ENCODE results near the gene MST1R. TPM values are rescaled to one million over a fixed set of nuclear protein-coding genes. Genes with fewer than 3 reads are reported as not detected.
"Not testable (repeated sequence)": the region's sequence is repeated elsewhere in the genome, so short reads cannot be mapped to it uniquely, and the experiment has no call there.

Gene MST1R
- total RNA-seq, 2 experiments from 2014 or later = 4.1 to 5.2 TPM

DNA sequence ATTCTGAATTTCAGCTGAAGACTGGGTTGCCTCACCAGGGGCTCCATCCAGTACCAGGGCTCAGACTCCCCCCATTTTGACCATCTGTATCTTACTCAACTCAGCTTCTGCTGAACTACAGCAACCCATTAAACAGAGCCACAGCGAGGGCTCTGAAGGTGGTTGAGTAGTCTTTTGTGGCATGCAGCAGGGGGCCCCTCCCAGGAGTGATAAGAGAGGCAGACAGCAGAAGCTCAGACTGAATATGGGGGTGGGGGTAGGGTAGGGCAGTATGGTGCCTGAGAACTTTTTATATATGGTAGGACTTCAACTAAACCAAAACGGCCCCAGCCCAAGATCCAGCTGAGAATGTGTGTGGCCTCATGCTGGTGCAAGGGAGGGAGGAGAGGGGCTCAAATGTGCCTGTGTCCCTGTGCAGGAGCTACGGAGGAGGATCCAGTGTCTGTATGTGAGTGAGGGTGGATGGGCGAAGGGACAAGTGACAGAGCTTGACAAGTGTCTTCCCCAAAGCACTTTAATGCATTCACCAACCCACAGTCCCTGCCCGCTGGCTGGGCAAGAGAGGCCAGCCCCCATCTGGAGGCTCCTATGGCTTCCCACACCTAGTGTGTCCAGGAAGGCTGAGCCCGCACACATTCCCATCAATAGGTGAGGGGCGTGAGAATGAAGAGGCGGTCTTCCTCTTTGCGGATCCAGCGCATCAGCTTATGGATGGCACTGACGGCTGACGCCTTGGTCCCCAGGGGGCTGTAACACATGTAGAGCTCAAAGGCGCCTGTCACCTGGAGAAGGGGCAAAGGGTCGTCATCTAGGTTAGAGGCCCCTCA, 4.9 kb upstream of the MST1R start:
- CTCF ChIA-PET = interaction anchor here (0.7 to 2.4 kb wide), 6 partner anchors 9 to 303 kb away, joined by 3 to 12 read pairs (median 3); no protein-coding TSS in a partner anchor
- Mint-ChIP-seq H3K27ac (no peak overlapping the region), H3K4me1 (peaks cover 31% of the 10 kb centered on the region), H3K4me3 (no peak overlapping the region), H3K27me3 (no peaks in the 10 kb centered on the region), H3K9me3 (no peaks in the 10 kb centered on the region), H3K36me3 (ENCODE audit: low read depth) (peaks cover 15% of the 10 kb centered on the region)
- no peak for DNase-seq
- POLR2A ChIA-PET = no interaction called here

DNA sequence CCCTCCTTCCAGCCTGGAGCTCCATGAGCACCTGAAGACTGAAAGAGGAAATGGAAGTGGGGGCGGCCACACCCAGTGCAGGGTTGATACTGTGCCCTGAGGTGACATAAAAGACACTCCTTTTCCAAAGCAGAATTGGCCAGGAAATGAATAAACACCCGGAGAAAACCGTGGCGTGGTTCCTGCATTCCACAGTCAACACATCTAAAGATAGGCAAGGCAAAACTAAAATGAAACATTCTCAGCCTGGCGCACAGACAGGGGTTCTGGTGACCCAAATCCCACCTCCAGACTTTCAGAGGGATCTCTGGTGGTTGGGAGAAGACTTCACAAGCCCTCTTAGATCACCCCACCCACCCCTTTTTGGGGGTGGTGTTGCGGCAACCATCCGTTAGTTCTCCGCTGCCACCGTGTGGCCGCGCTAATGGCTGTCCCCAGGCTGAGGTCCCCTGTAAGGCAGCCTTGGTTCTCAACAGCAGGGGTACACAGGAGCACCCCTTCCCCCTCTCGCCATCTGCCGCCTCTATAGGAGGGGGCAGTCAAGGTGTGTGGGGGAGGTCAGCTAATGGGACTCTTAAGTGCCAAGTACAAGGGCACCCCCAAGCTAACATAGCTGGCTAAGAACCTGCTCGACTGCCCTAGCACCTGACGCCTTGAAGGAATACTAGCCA, 2.5 kb upstream of the MST1R start:
- H3K27ac Mint-ChIP-seq = peak overlapping the region; percentile 96
- DNase-seq = peak; percentile 58
- peak overlapping the region; percentile 63 for H3K4me3 Mint-ChIP-seq
- peaks cover 43% of the 10 kb centered on the region for H3K4me1 Mint-ChIP-seq
- H3K27me3 Mint-ChIP-seq = no peaks in the 10 kb centered on the region
- CTCF ChIA-PET = interaction anchor here (0.6 to 2.4 kb wide), 8 partner anchors 8 to 118 kb away, joined by 3 to 12 read pairs (median 4); partner anchors contain the start of genes INKA1 and RBM6
- POLR2A ChIA-PET = no interaction called here
- no peaks in the 10 kb centered on the region for H3K9me3 Mint-ChIP-seq
- peaks cover 11% of the 10 kb centered on the region for H3K36me3 Mint-ChIP-seq (ENCODE audit: low read depth)

DNA sequence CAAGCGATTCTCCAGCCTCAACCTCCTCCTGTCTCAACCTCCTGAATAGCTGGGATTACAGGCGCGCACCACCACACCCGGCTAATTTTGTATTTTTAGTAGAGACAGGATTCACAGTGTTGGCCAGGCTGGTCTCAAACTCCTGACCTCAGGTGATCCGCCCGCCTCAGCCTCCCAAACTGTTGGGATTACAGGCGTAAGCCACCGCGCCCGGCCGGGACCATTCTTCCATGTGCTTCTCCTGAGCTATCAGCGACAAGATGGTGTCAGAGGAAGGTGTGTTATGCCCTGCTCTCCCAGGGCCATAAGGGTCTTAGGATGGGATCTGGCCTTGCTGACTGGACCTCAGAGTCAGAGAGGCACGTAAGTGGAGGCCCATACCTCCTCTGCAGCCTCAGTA, 775 bp upstream of the MST1R start:
- POLR2A ChIA-PET; H3K9me3 Mint-ChIP-seq; H3K36me3 Mint-ChIP-seq (ENCODE audit: low read depth); DNase-seq; H3K27me3 Mint-ChIP-seq: not testable (repeated sequence)
- Mint-ChIP-seq H3K4me1 (peaks cover 44% of the 10 kb centered on the region), H3K27ac (peak overlapping the region; percentile 96), H3K4me3 (peak overlapping the region; percentile 87)
- CTCF ChIA-PET = interaction anchor here (1.4 kb wide), 2 partner anchors 20 to 116 kb away, joined by 3 read pairs; no protein-coding TSS in a partner anchor

DNA sequence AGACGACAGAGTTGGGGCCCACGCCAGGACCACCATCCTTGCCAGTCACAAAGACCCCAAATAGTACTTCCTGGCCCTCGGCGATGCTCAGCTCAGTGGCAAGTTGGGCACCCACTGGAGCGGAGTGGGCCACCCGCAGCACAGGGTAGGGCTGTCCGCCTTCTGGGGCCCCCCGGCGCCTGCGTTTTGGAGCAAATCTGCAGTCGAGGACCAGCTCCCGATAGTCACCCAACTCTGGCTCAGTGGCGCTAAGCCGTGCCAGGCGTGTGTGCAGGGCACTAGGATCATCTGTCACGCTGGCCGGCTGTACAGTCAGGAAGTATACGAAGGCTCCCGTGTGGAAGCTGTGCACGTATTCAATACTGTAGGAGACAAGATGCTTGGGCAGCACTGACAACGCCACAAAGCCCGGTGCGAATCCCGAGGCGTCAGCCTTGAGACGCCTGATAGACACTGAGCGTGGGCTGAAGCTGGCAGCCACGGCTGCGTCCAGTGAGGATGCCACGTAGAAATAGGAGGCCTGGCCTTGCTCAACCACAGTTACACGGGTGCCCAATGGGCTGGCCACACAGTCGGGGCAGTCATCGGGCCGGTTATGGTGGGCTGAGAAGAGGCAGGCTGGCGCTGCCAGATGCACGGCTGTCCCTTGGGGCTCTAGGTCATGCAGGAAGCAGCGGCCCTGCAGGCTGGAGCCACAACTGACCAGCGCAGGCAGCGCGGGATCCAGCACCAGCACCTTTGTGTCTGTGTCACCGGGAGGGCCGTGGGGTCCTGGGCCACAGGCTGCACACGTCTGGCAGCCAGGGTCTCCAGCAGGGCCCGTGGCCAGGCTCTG, 945 bp downstream of the MST1R start:
- Mint-ChIP-seq H3K9me3 (no peaks in the 10 kb centered on the region), H3K4me3 (no peak overlapping the region), H3K27ac (no peak overlapping the region), H3K27me3 (no peaks in the 10 kb centered on the region), H3K36me3 (ENCODE audit: low read depth) (peaks cover 5% of the 10 kb centered on the region), H3K4me1 (peaks cover 44% of the 10 kb centered on the region)
- no peak for DNase-seq
- CTCF ChIA-PET = interaction anchor here (0.5 to 2.0 kb wide), 3 partner anchors 21 to 30 kb away, joined by 3 to 5 read pairs (median 3); partner anchors contain the start of gene MON1A
- POLR2A ChIA-PET = no interaction called here

DNA sequence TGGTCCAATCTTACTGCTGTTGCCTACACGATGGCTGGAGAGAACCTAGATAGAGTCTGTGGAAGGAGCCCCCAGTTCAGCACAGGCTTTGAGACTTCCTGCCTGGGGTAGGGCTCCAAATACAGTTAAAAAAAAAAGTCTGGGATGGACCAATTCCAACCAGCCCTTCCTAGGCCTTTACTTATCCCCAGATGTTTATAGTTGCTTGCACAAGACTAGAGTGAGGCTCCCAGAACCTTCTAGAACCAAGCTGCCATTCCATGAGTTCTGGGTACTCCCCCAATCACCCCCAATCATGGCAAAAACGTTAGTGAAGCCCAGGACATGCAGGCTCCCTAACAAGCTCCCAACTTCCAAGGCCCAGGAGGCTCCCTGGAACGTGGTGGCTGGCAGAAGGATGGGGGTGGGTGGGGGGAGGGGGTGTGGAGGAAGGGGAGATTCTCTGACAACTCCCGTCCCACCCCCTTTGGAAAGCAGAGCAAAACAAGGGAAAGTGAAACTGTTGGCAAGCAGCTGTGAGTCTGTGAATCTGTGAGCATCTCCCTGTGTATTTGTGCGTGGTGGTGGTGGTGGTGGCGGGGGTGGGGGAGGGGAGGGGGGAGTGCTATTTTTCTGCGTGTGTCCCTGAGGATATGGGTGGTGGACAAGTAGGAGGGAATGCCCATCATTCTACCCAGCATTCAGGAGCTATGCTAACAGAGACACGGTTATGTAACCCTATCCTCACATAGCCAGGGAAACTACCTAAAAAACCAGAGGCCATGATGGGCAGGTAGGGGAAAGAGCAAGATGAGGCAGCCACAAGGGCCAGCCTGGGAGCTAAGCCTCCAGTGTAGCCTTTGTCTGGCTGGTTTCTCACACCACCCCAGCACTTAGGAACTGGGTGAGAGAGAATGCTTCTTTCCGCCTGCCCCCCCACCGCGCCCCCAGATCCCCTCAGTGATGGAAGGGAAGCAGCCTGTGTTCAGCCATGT, 2.0 kb downstream of the MST1R start:
- POLR2A ChIA-PET = interaction anchor here (0.7 kb wide), 1 partner anchor 85 kb away, joined by 3 read pairs; no protein-coding TSS in a partner anchor
- peaks cover 3% of the 10 kb centered on the region for H3K36me3 Mint-ChIP-seq (ENCODE audit: low read depth)
- H3K27me3 Mint-ChIP-seq = no peaks in the 10 kb centered on the region
- H3K4me1 Mint-ChIP-seq = peaks cover 40% of the 10 kb centered on the region
- H3K27ac Mint-ChIP-seq = peak overlapping the region; percentile 41
- no peak for DNase-seq
- H3K9me3 Mint-ChIP-seq = no peaks in the 10 kb centered on the region
- CTCF ChIA-PET = interaction anchor here (0.5 to 2.0 kb wide), 6 partner anchors 9 to 99 kb away, joined by 3 to 6 read pairs (median 4); partner anchors contain the start of genes INKA1 and MON1A
- H3K4me3 Mint-ChIP-seq = no peak overlapping the region

DNA sequence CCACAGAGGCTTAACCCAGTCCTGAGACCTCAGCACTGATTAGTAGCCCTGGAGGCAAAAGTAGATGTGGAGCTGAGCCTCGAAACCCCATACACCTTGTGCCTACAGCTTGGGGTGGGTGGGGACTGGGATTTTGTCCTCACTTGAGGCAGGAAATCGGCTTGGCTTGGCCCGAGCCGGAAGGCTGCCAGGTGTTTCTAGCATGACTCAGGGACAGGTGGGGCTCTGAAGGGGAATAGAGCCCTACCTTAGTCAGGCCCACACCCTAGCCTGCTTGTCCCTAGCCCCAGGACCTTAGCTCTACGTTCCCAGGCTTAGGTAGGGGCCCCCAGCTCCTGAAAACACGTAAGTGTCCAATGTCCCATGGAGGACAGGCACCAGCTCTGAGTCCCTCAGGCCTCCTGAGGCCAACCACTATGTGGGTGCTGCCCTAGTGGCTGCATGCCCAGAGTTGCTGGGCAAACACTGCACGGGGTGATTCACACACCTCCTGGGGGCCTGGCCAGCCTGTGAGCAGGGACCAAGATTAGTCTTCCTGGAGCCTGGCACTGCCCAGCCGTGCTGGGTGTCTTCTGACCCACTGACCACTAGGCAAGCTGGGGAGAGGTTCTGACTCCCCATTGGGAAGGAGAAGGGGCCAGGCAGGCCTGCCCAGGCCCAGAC, 3.1 kb downstream of the MST1R start:
- POLR2A ChIA-PET = interaction anchor here (0.7 kb wide), 1 partner anchor 83 kb away, joined by 3 read pairs; no protein-coding TSS in a partner anchor
- no peak for DNase-seq
- H3K4me1 Mint-ChIP-seq = peaks cover 30% of the 10 kb centered on the region
- no peaks in the 10 kb centered on the region for H3K27me3 Mint-ChIP-seq
- peaks cover 3% of the 10 kb centered on the region for H3K36me3 Mint-ChIP-seq (ENCODE audit: low read depth)
- CTCF ChIA-PET = interaction anchor here (0.5 to 1.5 kb wide), 6 partner anchors 10 to 122 kb away, joined by 3 to 6 read pairs (median 4); partner anchors contain the start of gene INKA1
- no peaks in the 10 kb centered on the region for H3K9me3 Mint-ChIP-seq
- H3K27ac Mint-ChIP-seq = peak overlapping the region; percentile 46
- no peak overlapping the region for H3K4me3 Mint-ChIP-seq

DNA sequence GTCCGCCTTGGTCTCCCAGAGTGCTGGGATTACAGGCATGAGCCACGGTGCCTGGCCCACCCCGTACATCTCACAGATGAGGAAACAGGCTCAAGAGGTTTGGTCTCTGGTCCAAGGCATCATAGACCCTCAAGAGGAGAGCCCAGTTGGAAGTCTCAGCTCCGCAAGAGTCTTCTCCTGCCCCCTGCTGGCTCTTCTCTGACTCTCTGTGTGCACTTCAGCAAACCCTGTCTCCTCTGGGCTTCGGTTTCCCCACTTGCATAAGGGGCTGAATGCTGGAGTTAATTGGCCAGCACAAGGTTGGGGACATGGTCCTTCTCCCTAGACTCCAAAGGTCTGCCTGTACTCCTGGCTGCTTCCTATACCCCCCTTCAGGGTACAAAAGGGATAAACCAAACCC, 3.9 kb downstream of the MST1R start:
- Mint-ChIP-seq H3K27me3 (no peaks in the 10 kb centered on the region), H3K4me3 (no peak overlapping the region), H3K27ac (no peak overlapping the region), H3K4me1 (peaks cover 24% of the 10 kb centered on the region), H3K36me3 (ENCODE audit: low read depth) (peaks cover 3% of the 10 kb centered on the region), H3K9me3 (no peaks in the 10 kb centered on the region)
- DNase-seq = no peak
- ChIA-PET CTCF (interaction anchor here (1.5 kb wide), 1 partner anchor 37 kb away, joined by 6 read pairs; no protein-coding TSS in a partner anchor), POLR2A (no interaction called here)

DNA sequence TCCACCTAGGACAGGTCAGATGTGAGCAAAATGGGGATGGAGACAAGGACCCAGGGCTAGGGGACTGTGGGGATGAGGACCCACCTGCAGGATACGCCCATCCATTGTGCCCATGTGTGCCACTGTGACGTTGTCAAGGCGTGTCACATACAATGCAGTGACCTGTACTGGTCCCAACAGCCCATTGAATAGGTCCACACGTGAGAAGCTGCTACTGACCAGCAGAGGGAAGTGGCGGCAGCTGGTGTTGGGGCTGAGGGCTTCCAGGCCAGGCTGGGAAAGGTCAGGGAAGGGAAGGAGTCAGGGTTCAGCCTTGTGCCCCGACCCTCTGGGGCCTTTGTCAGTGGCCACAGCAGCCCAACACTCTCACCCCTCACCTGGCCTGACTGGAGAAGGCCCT, 4.7 kb downstream of the MST1R start:
- POLR2A ChIA-PET = no interaction called here
- no peak for DNase-seq
- Mint-ChIP-seq H3K4me1 (peaks cover 15% of the 10 kb centered on the region), H3K27me3 (no peaks in the 10 kb centered on the region), H3K4me3 (no peak overlapping the region), H3K36me3 (ENCODE audit: low read depth) (peaks cover 2% of the 10 kb centered on the region), H3K9me3 (no peaks in the 10 kb centered on the region), H3K27ac (no peak overlapping the region)
- CTCF ChIA-PET = no interaction called here

DNA sequence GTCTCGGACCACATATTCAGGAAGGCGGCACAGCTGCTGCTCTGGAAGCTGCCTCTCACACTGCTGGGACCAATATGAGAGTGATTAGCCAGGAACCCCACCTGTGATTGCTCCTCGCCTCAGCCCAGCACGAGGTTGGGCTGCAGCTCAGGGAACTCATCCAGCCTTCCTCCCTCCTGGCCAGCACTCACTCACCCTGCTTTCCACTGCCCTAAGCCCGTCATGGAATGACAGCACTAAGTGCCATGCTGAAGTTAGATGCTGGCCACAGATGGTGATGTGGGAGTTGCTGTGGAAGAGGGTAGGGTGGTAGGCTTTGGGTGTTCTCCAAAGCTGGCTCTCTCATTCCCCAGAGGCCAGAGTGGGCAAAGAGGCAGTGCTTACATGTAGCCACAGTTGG, 7.3 kb downstream of the MST1R start:
- POLR2A ChIA-PET = no interaction called here

DNA sequence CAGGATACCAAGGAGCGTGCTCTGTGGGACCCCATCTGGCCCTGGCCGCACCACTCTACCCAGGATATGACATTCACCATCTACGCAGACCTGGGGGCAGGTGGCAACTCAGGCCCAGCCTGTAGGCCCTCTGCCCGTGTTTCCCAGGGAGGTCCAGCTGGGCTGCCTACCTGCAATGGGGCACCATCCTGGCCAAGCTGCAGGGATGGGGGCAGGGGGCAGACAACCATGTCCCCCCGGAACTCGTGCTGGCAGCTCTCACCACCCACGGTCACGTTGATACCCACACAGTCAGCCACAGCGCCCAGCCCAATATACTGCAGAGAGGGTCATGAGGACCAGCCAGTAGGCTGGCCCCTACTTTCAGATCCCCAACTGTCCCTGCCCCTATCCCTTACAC, 7.9 kb downstream of the MST1R start:
- ChIA-PET CTCF (interaction anchor here (0.6 to 1.8 kb wide), 3 partner anchors 14 to 486 kb away, joined by 3 to 6 read pairs (median 4); no protein-coding TSS in a partner anchor), POLR2A (no interaction called here)
- H3K4me3 Mint-ChIP-seq = no peak overlapping the region
- H3K36me3 Mint-ChIP-seq (ENCODE audit: low read depth) = no peaks in the 10 kb centered on the region
- no peak overlapping the region for H3K27ac Mint-ChIP-seq
- no peaks in the 10 kb centered on the region for H3K27me3 Mint-ChIP-seq
- no peaks in the 10 kb centered on the region for H3K4me1 Mint-ChIP-seq
- DNase-seq = no peak
- H3K9me3 Mint-ChIP-seq = no peaks in the 10 kb centered on the region

More for the DNA sequence above, 7.3 kb downstream of the MST1R start:
- Mint-ChIP-seq H3K4me3 (no peak overlapping the region), H3K27me3 (no peaks in the 10 kb centered on the region), H3K9me3 (no peaks in the 10 kb centered on the region), H3K4me1 (peaks cover 2% of the 10 kb centered on the region), H3K36me3 (ENCODE audit: low read depth) (no peaks in the 10 kb centered on the region), H3K27ac (no peak overlapping the region)
- CTCF ChIA-PET = interaction anchor here (0.6 to 1.8 kb wide), 3 partner anchors 15 to 487 kb away, joined by 3 to 6 read pairs (median 4); no protein-coding TSS in a partner anchor
- DNase-seq = no peak

DNA sequence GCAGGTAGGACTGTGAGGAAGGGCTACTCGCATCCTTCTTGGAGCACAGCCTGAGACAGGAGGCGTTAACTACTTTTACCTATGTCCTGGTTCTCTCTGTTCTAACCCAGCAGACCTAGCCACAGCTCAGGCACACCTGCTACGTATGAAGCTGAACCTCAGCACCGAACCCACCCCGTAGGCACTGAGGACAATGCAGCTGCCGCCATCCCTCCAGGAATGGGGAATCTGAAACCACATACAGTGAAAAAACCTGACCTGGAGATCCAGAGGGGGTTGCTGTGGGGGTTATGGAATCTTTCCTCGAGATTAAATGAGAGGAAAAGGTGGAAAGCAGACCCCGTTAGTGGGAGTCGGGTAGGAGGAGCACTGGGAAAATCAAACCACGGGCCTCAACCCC, 14.4 kb downstream of the MST1R start:
- no peak for DNase-seq
- H3K27ac Mint-ChIP-seq = no peak overlapping the region
- H3K27me3 Mint-ChIP-seq = no peaks in the 10 kb centered on the region
- H3K4me3 Mint-ChIP-seq = no peak overlapping the region
- CTCF ChIA-PET = interaction anchor here (0.6 to 0.9 kb wide), 2 partner anchors 50 to 423 kb away, joined by 3 to 4 read pairs; no protein-coding TSS in a partner anchor
- no peaks in the 10 kb centered on the region for H3K4me1 Mint-ChIP-seq
- H3K36me3 Mint-ChIP-seq (ENCODE audit: low read depth) = no peaks in the 10 kb centered on the region
- no peaks in the 10 kb centered on the region for H3K9me3 Mint-ChIP-seq
- POLR2A ChIA-PET = interaction anchor here (0.6 kb wide), 1 partner anchor 1128 kb away, joined by 3 read pairs; no protein-coding TSS in a partner anchor

All from activated CD4-positive, alpha-beta T cell treated with anti-CD3 and anti-CD28 coated beads, Interleukin-2, amount 10 ng/mL, durations not matched to agents 7 days and 5 days (primary cell).